Tibial nerve (tissue), 4 donors: ENCODE measurements around the gene TASOR2. TPM values are rescaled to one million over a fixed set of nuclear protein-coding genes. Genes with fewer than 3 reads are reported as not detected.

Source experiments
- DNase-seq, 2 donors: peaks; one replicate each; pipeline ENCODE4 v3.0.0-alpha.2; 2019; ENCODE audit warnings: low spot score in 2 of 2
- H3K27ac ChIP-seq, 4 donors: fragments of 200-600 bp; sonication (generic) in 3 of 4; one replicate each; pipeline ENCODE4 v1.5.1; 2017 to 2019; ENCODE audit warnings: mild to moderate bottlenecking in 1 of 4
- H3K27me3 ChIP-seq, 2 donors: fragments of 200-600 bp; sonication (generic) in 1 of 2; one replicate each; pipeline versions ENCODE4 v1.5.1 to v1.6.0; 2017 to 2019
- H3K36me3 ChIP-seq, 3 donors: fragments of 200-600 bp; sonication (generic); one replicate each; pipeline ENCODE4 v1.5.1; 2018 to 2019
- H3K4me1 ChIP-seq, 4 donors: fragments of 200-600 bp; sonication (generic) in 3 of 4; one replicate each; pipeline ENCODE4 v1.5.1; 2017 to 2019
- H3K4me3 ChIP-seq, 4 donors: fragments of 200-600 bp; sonication (generic) in 3 of 4; one replicate each; pipeline ENCODE4 v1.5.1; 2017 to 2019; ENCODE audit warnings: mild to moderate bottlenecking in 1 of 4, moderate library complexity in 1 of 4
- H3K9me3 ChIP-seq, 4 donors: fragments of 200-600 bp; sonication (generic) in 3 of 4; one replicate each; pipeline ENCODE4 v1.5.1; 2017 to 2019
- EP300 ChIP-seq, 2 donors: sonication (generic); formaldehyde crosslinking; IDR thresholded peaks; one replicate each; pipeline ENCODE4 v1.6.1; 2017; ENCODE audit warnings: antibody characterized with exemption in 2 of 2, mild to moderate bottlenecking in 1 of 2
- POLR2A ChIP-seq, 2 donors: fragments of 450-650 bp; IDR thresholded peaks; one replicate each; pipeline ENCODE4 v1.6.1; 2017; ENCODE audit warnings: antibody characterized with exemption in 2 of 2, mild to moderate bottlenecking in 2 of 2, moderate library complexity in 2 of 2
- WGBS, 2 donors: methylation state at CpG; one replicate each; pipeline ENCODE4 v1.1.5; 2018; 5-methylcytosine and 5-hydroxymethylcytosine counted together
- total RNA-seq, 4 donors: library from RNA; depleted of rRNA; stranded (reverse); fragments of >200 nt; gene quantifications; one replicate each; pipeline ENCODE4 v1.1.0, GENCODE V29; 2016
- TF ChIP-seq, protein P1 (sequence below), 5 experiments: fragments of 200-600 bp in 3 of 5; fragments of 450-650 bp in 2 of 5; sonication (generic) in 3 of 5; IDR thresholded peaks; one replicate each; pipeline ENCODE4 v1.5.1; 2016 to 2019; ENCODE audit warnings: antibody characterized with exemption in 5 of 5, mild to moderate bottlenecking in 3 of 5, moderate library complexity in 2 of 5

Gene TASOR2
- total RNA-seq, 4 donors from 2014 or later = 67.3 to 83.7 (median 79.6) TPM

DNA sequence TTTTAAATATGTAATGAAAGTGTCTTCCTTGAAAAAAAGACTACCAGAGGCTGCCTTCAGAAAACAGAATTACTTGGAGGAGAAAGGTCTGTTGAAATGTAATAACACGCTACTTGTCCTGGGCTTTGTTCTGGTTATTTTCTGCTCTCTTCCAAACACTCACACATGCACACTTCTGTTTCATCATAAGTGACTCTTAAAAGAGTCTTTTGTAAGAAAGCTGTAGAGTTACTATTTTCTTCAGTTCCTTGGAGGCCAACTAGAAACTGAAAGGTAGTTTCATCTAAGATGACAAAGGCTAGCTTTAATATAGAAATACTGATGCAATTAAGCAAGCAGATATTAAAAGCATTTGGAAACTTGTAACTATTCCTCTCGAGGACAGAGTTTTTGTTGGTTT, 39.1 kb downstream of the TASOR2 start:
- Histone ChIP-seq H3K4me3 (no peak overlapping the region), H3K27me3 (no peaks in the 10 kb centered on the region), H3K27ac (no peak overlapping the region), H3K9me3 (no peaks in the 10 kb centered on the region), H3K36me3 (peaks cover 0 to 46% (median 0%) of the 10 kb centered on the region in 3 donors), H3K4me1 (no peaks in the 10 kb centered on the region)
- 55 to 59% methylated on average over 2 of the region's 2 CpGs for WGBS, 2 donors
- DNase-seq = no peak
- TF ChIP-seq, protein P1, sequence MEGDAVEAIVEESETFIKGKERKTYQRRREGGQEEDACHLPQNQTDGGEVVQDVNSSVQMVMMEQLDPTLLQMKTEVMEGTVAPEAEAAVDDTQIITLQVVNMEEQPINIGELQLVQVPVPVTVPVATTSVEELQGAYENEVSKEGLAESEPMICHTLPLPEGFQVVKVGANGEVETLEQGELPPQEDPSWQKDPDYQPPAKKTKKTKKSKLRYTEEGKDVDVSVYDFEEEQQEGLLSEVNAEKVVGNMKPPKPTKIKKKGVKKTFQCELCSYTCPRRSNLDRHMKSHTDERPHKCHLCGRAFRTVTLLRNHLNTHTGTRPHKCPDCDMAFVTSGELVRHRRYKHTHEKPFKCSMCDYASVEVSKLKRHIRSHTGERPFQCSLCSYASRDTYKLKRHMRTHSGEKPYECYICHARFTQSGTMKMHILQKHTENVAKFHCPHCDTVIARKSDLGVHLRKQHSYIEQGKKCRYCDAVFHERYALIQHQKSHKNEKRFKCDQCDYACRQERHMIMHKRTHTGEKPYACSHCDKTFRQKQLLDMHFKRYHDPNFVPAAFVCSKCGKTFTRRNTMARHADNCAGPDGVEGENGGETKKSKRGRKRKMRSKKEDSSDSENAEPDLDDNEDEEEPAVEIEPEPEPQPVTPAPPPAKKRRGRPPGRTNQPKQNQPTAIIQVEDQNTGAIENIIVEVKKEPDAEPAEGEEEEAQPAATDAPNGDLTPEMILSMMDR (IDR thresholded peaks at IDR 0.05) = no peak
- TF ChIP-seq EP300 (IDR thresholded peaks at IDR 0.05) (no peak), POLR2A (IDR thresholded peaks at IDR 0.05) (no peak)

DNA sequence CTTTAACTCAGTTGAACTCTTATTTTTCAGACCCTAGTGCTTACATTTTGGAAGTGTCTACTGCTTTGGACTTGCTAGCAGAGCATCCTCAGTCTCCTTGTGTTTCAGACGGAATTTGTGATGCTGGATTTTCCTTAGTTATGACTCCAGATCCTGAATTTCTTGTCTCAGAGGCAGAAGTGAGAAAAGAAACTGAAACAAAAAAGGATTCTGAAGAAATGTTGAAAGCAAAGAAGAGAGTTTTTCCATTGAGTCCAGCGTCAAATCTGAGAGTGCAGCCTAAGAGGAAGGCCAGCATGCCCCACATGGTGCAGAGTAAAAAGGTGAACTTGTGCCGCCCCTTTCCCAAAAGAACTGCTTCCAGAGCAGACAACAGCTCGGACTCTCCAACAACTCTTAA, 46.1 kb downstream of the TASOR2 start:
- no peak for DNase-seq
- H3K27ac ChIP-seq = no peak overlapping the region
- no peaks in the 10 kb centered on the region for H3K9me3 ChIP-seq
- no peaks in the 10 kb centered on the region for H3K4me1 ChIP-seq
- no peaks in the 10 kb centered on the region for H3K27me3 ChIP-seq
- TF ChIP-seq EP300 (IDR thresholded peaks at IDR 0.05) (no peak), POLR2A (IDR thresholded peaks at IDR 0.05) (no peak)
- TF ChIP-seq, protein P1 (IDR thresholded peaks at IDR 0.05) = no peak
- H3K4me3 ChIP-seq = no peak overlapping the region
- H3K36me3 ChIP-seq = peaks cover 0 to 54% (median 0%) of the 10 kb centered on the region in 3 donors
- 88 to 89% methylated on average over 4 of the region's 4 CpGs for WGBS, 2 donors

DNA sequence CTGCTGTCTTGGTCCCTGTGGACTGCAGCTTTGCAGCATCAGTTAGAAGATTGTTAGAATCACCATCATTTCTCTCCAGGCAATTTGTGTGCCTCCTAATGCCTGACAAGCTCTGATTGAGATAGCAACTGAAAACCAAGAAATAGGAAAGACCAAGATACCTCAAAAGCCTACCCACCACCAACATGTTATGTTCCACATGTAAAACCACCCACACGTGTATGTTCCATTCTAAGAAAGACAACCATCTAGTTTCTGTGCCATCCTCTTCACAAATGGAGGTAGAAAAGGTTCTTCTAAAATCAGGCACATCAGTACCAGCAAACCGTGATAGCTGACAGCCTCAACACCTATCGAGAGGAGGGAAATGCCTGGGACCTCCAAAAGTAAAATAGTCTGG, 46.9 kb downstream of the TASOR2 start:
- Histone ChIP-seq H3K4me3 (no peak overlapping the region), H3K9me3 (no peaks in the 10 kb centered on the region), H3K27me3 (no peaks in the 10 kb centered on the region), H3K36me3 (peaks cover 0 to 59% (median 0%) of the 10 kb centered on the region in 3 donors), H3K4me1 (no peaks in the 10 kb centered on the region), H3K27ac (no peak overlapping the region)
- TF ChIP-seq, protein P1 (IDR thresholded peaks at IDR 0.05) = no peak
- TF ChIP-seq POLR2A (IDR thresholded peaks at IDR 0.05) (no peak), EP300 (IDR thresholded peaks at IDR 0.05) (no peak)
- no peak for DNase-seq
- 88 to 95% methylated on average over 3 of the region's 3 CpGs for WGBS, 2 donors

DNA sequence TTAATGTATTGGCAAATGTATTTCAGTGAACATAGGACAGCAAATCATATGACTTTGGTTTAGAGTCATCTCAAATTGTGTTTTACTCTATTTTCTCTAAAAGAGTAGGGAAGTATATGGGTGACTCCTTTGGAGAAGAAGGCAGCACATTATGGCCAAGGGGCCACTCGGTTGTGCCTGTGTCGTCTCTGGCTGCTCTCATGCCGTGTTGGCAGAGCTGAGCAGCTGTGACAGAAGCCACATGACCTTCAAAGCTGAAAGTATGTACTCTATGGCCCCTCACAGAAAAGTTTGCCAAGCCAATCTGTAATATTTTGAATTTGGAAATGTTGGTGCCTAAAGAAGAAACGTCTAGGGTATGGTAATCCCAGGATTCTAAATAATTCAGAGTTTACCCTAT, 47.5 kb downstream of the TASOR2 start:
- no peak for TF ChIP-seq POLR2A (IDR thresholded peaks at IDR 0.05)
- TF ChIP-seq EP300 (IDR thresholded peaks at IDR 0.05) = no peak
- TF ChIP-seq, protein P1 (IDR thresholded peaks at IDR 0.05) = no peak
- 54 to 59% methylated on average over 4 of the region's 4 CpGs for WGBS, 2 donors
- peaks cover 0 to 56% (median 0%) of the 10 kb centered on the region in 3 donors for H3K36me3 ChIP-seq

More for the DNA sequence above, 47.5 kb downstream of the TASOR2 start:
- H3K4me1 ChIP-seq = no peaks in the 10 kb centered on the region
- H3K4me3 ChIP-seq = no peak overlapping the region
- DNase-seq = no peak
- H3K27ac ChIP-seq = no peak overlapping the region
- no peaks in the 10 kb centered on the region for H3K27me3 ChIP-seq
- no peaks in the 10 kb centered on the region for H3K9me3 ChIP-seq

Other genes starting within 250 kb of the TASOR2 start
- gene CALML5, start 185.3 kb upstream of the TASOR2 start, total RNA-seq = not detected
- gene CALML3, start 159.9 kb upstream of the TASOR2 start, total RNA-seq = not detected
- 10 to 100 TPM; 18.3 to 39.2 (median 32.3) TPM for gene ASB13, start 18.2 kb upstream of the TASOR2 start, total RNA-seq
- gene GDI2, start 128.6 kb downstream of the TASOR2 start, total RNA-seq = 100 to 1,000 TPM; 175 to 225 (median 199) TPM
- gene ANKRD16, start 205.1 kb downstream of the TASOR2 start, total RNA-seq = 10 to 100 TPM; 20.5 to 24.0 (median 21.2) TPM
- gene FBH1, start 205.4 kb downstream of the TASOR2 start, total RNA-seq = 100 to 1,000 TPM in 2 of 4 donors, 10 to 100 TPM in 2; 64.0 to 109 (median 96.6) TPM